ENCODE measurements around the gene KLHDC10.
A peak's percentile ranks its signal among the peaks of the same experiment; 100 is the strongest.

Gene KLHDC10

GRCh38 chr7:130024390-130024789, 45.9 kb upstream of the KLHDC10 start:
- Histone ChIP-seq H3K27ac (no peak overlapping the region), H3K4me2 (no peak overlapping the region), H3K9ac (no peak overlapping the region), H2AFZ (ENCODE audit: low read depth) (no peak overlapping the region), H3K79me2 (ENCODE audit: insufficient read depth, low read depth) (no peaks in the 10 kb centered on the region), H3K36me3 (ENCODE audit: insufficient read depth) (peaks cover 9% of the 10 kb centered on the region; the same call in 1 of the 2 replicates), H4K20me1 (ENCODE audit: insufficient read depth) (no peaks in the 10 kb centered on the region), H3K4me3 (IDR thresholded peaks at IDR 0.05; ENCODE audit: insufficient read depth, low read depth, low read length) (no peak overlapping the region), H3K27me3 (ENCODE audit: insufficient read depth, low read depth) (no peaks in the 10 kb centered on the region), H3K4me1 (ENCODE audit: low read depth, poor library complexity, severe bottlenecking) (no peaks in the 10 kb centered on the region)
- TF ChIP-seq CTCF (conservative IDR thresholded peaks at IDR 0.05; ENCODE audit: low read depth, low read length) = no peak

- Histone ChIP-seq H3K27ac (no peak overlapping the region), H3K27me3 (ENCODE audit: insufficient read depth, low read depth) (no peaks in the 10 kb centered on the region), H3K4me1 (ENCODE audit: low read depth, poor library complexity, severe bottlenecking) (no peaks in the 10 kb centered on the region), H3K4me3 (IDR thresholded peaks at IDR 0.05; ENCODE audit: insufficient read depth, low read depth, low read length) (no peak overlapping the region), H3K4me2 (no peak overlapping the region), H2AFZ (ENCODE audit: low read depth) (no peak overlapping the region), H3K36me3 (ENCODE audit: insufficient read depth) (no peaks in the 10 kb centered on the region), H3K79me2 (ENCODE audit: insufficient read depth, low read depth) (no peaks in the 10 kb centered on the region), H4K20me1 (ENCODE audit: insufficient read depth) (no peaks in the 10 kb centered on the region), H3K9ac (no peak overlapping the region)
- no peak for TF ChIP-seq CTCF (conservative IDR thresholded peaks at IDR 0.05; ENCODE audit: low read depth, low read length)
These were observed 37.6 kb upstream of the KLHDC10 start for GRCh38 chr7:130032698-130033097.

GRCh38 chr7:130037703-130038102, 32.6 kb upstream of the KLHDC10 start:
- H3K4me3 ChIP-seq (IDR thresholded peaks at IDR 0.05; ENCODE audit: insufficient read depth, low read depth, low read length) = no peak overlapping the region
- H3K36me3 ChIP-seq (ENCODE audit: insufficient read depth) = no peaks in the 10 kb centered on the region
- H3K4me2 ChIP-seq = no peak overlapping the region
- peak; percentile 57 for TF ChIP-seq CTCF (conservative IDR thresholded peaks at IDR 0.05; ENCODE audit: low read depth, low read length)
- no peak overlapping the region for H3K9ac ChIP-seq
- H3K27me3 ChIP-seq (ENCODE audit: insufficient read depth, low read depth) = no peaks in the 10 kb centered on the region
- no peak overlapping the region for H3K27ac ChIP-seq
- no peaks in the 10 kb centered on the region for H4K20me1 ChIP-seq (ENCODE audit: insufficient read depth)
- H2AFZ ChIP-seq (ENCODE audit: low read depth) = no peak overlapping the region
- H3K79me2 ChIP-seq (ENCODE audit: insufficient read depth, low read depth) = no peaks in the 10 kb centered on the region
- H3K4me1 ChIP-seq (ENCODE audit: low read depth, poor library complexity, severe bottlenecking) = no peaks in the 10 kb centered on the region

GRCh38 chr7:130040576-130040975, 29.8 kb upstream of the KLHDC10 start:
- Histone ChIP-seq H3K79me2 (ENCODE audit: insufficient read depth, low read depth) (no peaks in the 10 kb centered on the region), H3K4me1 (ENCODE audit: low read depth, poor library complexity, severe bottlenecking) (no peaks in the 10 kb centered on the region), H4K20me1 (ENCODE audit: insufficient read depth) (no peaks in the 10 kb centered on the region), H3K9ac (no peak overlapping the region), H3K4me2 (no peak overlapping the region), H3K4me3 (IDR thresholded peaks at IDR 0.05; ENCODE audit: insufficient read depth, low read depth, low read length) (no peak overlapping the region), H3K27ac (no peak overlapping the region), H3K27me3 (ENCODE audit: insufficient read depth, low read depth) (no peaks in the 10 kb centered on the region), H2AFZ (ENCODE audit: low read depth) (no peak overlapping the region), H3K36me3 (ENCODE audit: insufficient read depth) (no peaks in the 10 kb centered on the region)
- TF ChIP-seq CTCF (conservative IDR thresholded peaks at IDR 0.05; ENCODE audit: low read depth, low read length) = no peak
